ENCODE measurements around the gene HABP2.

DNA sequence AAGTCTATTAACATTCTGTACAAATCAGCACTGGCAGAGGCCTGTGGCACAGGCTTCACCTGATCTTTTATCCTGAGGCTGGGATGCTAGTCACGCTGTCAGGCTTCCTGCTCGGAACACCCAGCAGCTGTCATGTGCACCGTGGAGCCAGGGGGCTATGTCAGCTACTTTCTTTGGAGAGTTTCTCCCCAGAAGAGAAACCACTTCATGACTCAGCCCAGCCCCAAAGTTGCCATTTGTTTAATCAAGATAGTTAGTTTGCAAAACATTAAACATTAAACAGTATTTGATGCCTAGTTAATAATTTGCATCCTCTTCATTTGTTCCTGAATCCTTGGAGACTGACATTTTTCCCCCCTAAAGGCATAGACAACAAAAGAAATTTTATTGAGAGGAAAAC lies at the start of gene HABP2:
- TF ChIP-seq POLR2A (IDR thresholded peaks at IDR 0.05; ENCODE audit: low read depth, low read length) (no peak), TAF1 (IDR thresholded peaks at IDR 0.05; ENCODE audit: borderline replicate concordance, low read depth, low read length) (no peak)
